Measurements from ENCODE around the gene HDAC5. TPM values are rescaled to one million over a fixed set of nuclear protein-coding genes. Genes with fewer than 3 reads are reported as not detected.
"Not testable (repeated sequence)": the region's sequence is repeated elsewhere in the genome, so short reads cannot be mapped to it uniquely, and the experiment has no call there.

The HDAC5 gene
- total RNA-seq, 1 donor from 2014 or later = 34.1 TPM

DNA sequence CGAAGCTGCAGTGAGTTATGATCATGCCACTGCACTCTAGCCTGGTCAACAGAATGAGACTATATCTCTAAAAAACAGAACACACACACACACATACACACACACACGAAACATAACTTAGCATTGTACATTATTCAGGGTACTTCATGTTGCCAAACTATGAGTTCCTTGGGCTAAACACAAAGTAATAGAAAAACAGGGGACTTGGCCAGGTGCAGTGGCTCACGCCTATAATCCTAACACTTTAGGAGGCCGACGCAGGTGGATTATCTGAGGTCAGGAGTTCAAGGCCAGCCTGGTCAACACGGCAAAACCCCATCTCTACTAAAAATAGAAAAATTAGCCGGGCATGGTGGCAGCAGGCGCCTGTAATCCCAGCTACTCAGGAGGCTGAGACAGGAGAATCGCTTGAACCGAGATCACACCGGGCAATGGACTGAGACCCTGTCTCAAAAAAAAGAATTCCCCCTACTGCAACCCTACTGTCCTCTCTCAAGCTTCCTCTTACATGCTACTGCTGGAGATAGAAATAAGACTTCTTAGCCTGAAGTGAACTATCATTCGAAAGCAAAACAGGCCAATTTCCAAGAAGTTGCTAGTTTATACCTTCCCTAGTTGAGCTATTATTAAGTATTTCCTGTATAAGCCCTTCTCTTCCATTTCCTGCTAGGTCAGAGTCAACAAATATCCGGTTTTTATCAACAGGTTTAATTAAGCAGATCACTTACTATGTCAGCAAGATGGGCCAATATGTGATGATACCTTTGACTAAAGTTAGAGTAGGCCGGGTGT lies 64.1 kb downstream of the HDAC5 start:
- TF ChIP-seq, protein P1, sequence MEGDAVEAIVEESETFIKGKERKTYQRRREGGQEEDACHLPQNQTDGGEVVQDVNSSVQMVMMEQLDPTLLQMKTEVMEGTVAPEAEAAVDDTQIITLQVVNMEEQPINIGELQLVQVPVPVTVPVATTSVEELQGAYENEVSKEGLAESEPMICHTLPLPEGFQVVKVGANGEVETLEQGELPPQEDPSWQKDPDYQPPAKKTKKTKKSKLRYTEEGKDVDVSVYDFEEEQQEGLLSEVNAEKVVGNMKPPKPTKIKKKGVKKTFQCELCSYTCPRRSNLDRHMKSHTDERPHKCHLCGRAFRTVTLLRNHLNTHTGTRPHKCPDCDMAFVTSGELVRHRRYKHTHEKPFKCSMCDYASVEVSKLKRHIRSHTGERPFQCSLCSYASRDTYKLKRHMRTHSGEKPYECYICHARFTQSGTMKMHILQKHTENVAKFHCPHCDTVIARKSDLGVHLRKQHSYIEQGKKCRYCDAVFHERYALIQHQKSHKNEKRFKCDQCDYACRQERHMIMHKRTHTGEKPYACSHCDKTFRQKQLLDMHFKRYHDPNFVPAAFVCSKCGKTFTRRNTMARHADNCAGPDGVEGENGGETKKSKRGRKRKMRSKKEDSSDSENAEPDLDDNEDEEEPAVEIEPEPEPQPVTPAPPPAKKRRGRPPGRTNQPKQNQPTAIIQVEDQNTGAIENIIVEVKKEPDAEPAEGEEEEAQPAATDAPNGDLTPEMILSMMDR (IDR thresholded peaks at IDR 0.05; ENCODE audit: unreplicated experiment) = no peak
- Mint-ChIP-seq H3K4me3 (no peak overlapping the region), H3K27ac (no peak overlapping the region), H3K27me3 (ENCODE audit: low read depth) (no peaks in the 10 kb centered on the region), H3K9me3 (no peaks in the 10 kb centered on the region), H3K4me1 (peaks cover 12% of the 10 kb centered on the region), H3K36me3 (peaks cover 29% of the 10 kb centered on the region)
- no peak for DNase-seq (ENCODE audit: low spot score in 2 of 2, unreplicated experiment in 2 of 2)

DNA sequence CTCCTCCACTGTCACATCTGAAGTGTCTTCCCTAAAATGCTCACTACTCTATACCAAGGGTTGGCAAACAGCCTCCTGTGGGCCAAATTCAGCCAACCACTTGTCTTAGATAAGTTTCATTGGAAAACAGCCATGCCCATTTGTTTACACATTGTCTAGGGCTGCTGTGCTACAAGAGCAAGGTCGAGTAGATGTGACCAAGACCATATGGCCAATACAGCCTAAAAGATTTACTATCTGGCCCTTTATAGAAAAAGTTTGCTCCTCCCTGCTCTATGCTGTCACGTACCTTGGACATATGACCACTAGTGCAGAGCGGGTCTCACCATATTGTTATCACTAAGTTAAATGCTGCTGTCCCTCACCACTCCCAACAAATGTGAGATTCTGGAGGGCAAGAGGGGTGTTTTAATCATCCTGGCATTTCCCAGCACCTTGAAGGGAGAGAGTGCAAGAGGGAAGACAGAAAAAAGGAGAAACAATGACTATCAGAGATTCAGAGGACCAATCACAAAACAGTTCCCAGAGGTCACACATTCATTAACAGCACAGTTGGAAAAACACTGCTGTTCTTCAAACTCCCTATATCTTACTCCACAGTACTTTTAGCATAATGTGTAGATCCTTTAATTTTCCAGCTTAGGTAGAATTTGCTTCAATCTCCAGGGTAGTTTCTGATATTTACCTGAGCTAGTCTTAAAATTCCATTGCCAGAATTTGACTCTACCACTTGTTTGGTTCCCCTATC lies 70.1 kb downstream of the HDAC5 start:
- TF ChIP-seq, protein P1 (IDR thresholded peaks at IDR 0.05; ENCODE audit: unreplicated experiment) = no peak
- Mint-ChIP-seq H3K27me3 (ENCODE audit: low read depth) (no peaks in the 10 kb centered on the region), H3K4me3 (no peak overlapping the region), H3K27ac (peak overlapping the region; percentile 55), H3K36me3 (peaks cover 22% of the 10 kb centered on the region), H3K9me3 (no peaks in the 10 kb centered on the region), H3K4me1 (no peaks in the 10 kb centered on the region)
- DNase-seq (ENCODE audit: low spot score in 2 of 2, unreplicated experiment in 2 of 2) = no peak

DNA sequence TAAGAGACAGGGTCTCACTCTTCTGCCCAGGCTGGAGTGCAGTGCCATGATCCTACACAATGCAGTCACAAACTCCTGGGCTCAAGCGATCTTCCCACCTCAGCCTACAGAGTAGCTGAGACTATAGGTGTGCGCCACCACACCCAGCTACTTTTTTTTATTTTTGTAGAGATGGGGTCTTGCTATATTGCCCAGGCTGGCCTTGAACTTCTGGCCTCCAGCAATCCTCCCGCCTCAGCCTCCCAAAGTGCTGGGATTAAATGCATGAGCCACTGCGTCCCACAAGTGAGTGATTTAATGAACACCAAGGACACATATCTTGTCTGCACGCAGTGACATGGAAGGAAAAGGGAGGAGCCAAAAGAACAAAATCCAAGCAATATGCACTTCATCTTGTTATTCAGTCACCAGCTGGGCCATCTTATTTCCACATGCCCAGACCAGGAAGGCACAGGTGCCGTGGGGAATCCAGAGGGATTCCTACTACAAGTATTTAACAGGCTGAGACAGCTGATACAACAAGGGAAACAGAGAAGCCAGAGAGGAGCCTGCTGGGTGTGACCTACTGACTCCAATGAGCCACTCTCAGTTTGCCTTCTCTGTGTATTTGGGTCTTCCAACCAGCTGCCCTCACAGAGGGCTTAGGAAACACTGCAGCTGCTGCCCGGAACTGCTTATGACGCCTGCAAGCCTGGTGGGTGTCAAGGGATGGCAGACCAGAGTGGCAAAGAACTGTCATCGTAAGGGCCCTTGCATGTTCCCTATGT lies 74.0 kb downstream of the HDAC5 start:
- DNase-seq (ENCODE audit: low spot score in 2 of 2, unreplicated experiment in 2 of 2) = no peak
- Mint-ChIP-seq H3K36me3 (peaks cover 22% of the 10 kb centered on the region), H3K27ac (no peak overlapping the region), H3K9me3 (peaks cover 3% of the 10 kb centered on the region), H3K27me3 (ENCODE audit: low read depth) (no peaks in the 10 kb centered on the region), H3K4me3 (no peak overlapping the region), H3K4me1 (no peaks in the 10 kb centered on the region)
- TF ChIP-seq, protein P1 (IDR thresholded peaks at IDR 0.05; ENCODE audit: unreplicated experiment) = no peak

DNA sequence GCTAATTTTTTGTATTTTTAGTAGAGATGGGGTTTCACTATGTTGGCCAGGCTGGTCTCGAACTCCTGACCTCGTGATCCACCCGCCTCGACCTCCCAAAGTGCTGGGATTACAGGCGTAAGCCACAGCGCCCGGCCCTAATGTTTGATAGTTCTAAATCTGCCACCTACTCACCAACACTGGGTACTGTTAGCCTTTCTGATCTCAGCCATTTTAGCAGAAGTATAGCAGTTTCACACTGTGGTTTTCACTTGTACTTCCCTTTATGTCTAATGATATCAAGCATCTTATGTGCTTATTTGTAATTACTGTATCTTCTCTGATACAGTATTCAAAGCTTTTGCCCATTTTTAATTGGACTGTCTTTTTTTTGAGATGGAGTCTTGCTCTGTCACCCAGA lies 76.5 kb downstream of the HDAC5 start:
- not testable (repeated sequence) for H3K27ac Mint-ChIP-seq; H3K4me1 Mint-ChIP-seq; H3K9me3 Mint-ChIP-seq; H3K27me3 Mint-ChIP-seq (ENCODE audit: low read depth); H3K4me3 Mint-ChIP-seq; DNase-seq (ENCODE audit: low spot score in 2 of 2, unreplicated experiment in 2 of 2)
- peaks cover 11% of the 10 kb centered on the region for H3K36me3 Mint-ChIP-seq

DNA sequence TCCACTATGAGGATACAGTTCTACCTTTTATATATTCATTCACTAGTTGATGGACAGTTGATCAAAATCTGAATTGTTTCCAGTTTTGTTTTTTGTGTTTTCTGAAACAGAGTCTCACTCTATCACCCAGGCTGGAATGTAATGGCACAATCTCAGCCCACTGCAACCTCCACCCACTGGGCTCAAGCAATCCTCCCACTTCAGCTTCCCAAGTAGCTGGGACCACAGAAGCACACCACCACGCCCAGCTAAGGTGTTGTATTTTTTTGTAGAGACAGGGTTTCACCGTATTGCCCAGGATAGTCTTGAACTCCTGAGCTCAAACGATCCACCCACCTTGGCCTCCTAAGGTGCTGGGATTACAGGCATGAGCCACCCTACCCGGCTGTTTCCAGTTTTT lies 78.0 kb downstream of the HDAC5 start:
- Mint-ChIP-seq H3K4me3 (no peak overlapping the region), H3K27me3 (ENCODE audit: low read depth) (no peaks in the 10 kb centered on the region), H3K9me3 (peaks cover 3% of the 10 kb centered on the region), H3K27ac (no peak overlapping the region), H3K36me3 (peaks cover 11% of the 10 kb centered on the region), H3K4me1 (peaks cover 9% of the 10 kb centered on the region)
- TF ChIP-seq, protein P1 (IDR thresholded peaks at IDR 0.05; ENCODE audit: unreplicated experiment) = no peak
- DNase-seq (ENCODE audit: low spot score in 2 of 2, unreplicated experiment in 2 of 2) = no peak
